Measurements from ENCODE around the gene SIVA1. TPM values are rescaled to one million over a fixed set of nuclear protein-coding genes. Genes with fewer than 3 reads are reported as not detected.
A peak's percentile ranks its signal among the peaks of the same experiment; 100 is the strongest.

The SIVA1 gene
- total and polyA plus RNA-seq, 9 donors: 2.4 to 385 (median 91.6) TPM

GRCh38 chr14:104734601-104734990 is 18.4 kb upstream of the SIVA1 start:
- Histone ChIP-seq H3K27ac (no peak overlapping the region), H3K4me3 (no peak overlapping the region), H3K36me3 (no peaks in the 10 kb centered on the region), H3K27me3 (no peaks in the 10 kb centered on the region), H3K9me3 (no peaks in the 10 kb centered on the region), H3K4me1 (ENCODE audit: insufficient read depth) (no peaks in the 10 kb centered on the region)
- DNase-seq: no peak
- TF ChIP-seq EP300 (IDR thresholded peaks at IDR 0.05) (no peak), CTCF (IDR thresholded peaks at IDR 0.05) (no peak), POLR2A (IDR thresholded peaks at IDR 0.05) (no peak)
- intact Hi-C loops (cut with DNase I): no loop called here
- WGBS, 3 donors: 82 to 87% (median 85%) methylated on average over 7 to 9 of the region's 9 CpGs

GRCh38 chr14:104734991-104735779 is 17.8 kb upstream of the SIVA1 start:
- Histone ChIP-seq H3K9me3 (no peaks in the 10 kb centered on the region), H3K27me3 (no peaks in the 10 kb centered on the region), H3K27ac (no peak overlapping the region), H3K4me3 (no peak overlapping the region), H3K36me3 (no peaks in the 10 kb centered on the region), H3K4me1 (ENCODE audit: insufficient read depth) (no peaks in the 10 kb centered on the region)
- DNase-seq: no peak
- TF ChIP-seq EP300 (IDR thresholded peaks at IDR 0.05): no peak
- TF ChIP-seq CTCF (IDR thresholded peaks at IDR 0.05): no peak
- TF ChIP-seq POLR2A (IDR thresholded peaks at IDR 0.05): no peak
- intact Hi-C loops (cut with DNase I): no loop called here
- 73 to 81% (median 75%) methylated on average over 26 to 31 of the region's 31 CpGs for WGBS, 3 donors

GRCh38 chr14:104735830-104736642 is 16.9 kb upstream of the SIVA1 start:
- Histone ChIP-seq H3K9me3 (no peaks in the 10 kb centered on the region), H3K36me3 (no peaks in the 10 kb centered on the region), H3K4me1 (ENCODE audit: insufficient read depth) (no peaks in the 10 kb centered on the region), H3K27ac (peak overlapping the region in 1 of 2 donors; percentile 46), H3K27me3 (no peaks in the 10 kb centered on the region), H3K4me3 (no peak overlapping the region)
- DNase-seq: peak in 3 of 5 donors; percentile 52 to 62 (median 62)
- TF ChIP-seq CTCF (IDR thresholded peaks at IDR 0.05) (no peak), EP300 (IDR thresholded peaks at IDR 0.05) (peak; percentile 85), POLR2A (IDR thresholded peaks at IDR 0.05) (no peak)
- WGBS, 3 donors: 61 to 74% (median 65%) methylated on average over 26 of the region's 26 CpGs
- intact Hi-C loops (cut with DNase I): no loop called here

- Histone ChIP-seq H3K36me3 (no peaks in the 10 kb centered on the region), H3K4me3 (no peak overlapping the region), H3K27ac (no peak overlapping the region), H3K4me1 (ENCODE audit: insufficient read depth) (no peaks in the 10 kb centered on the region), H3K9me3 (no peaks in the 10 kb centered on the region), H3K27me3 (no peaks in the 10 kb centered on the region)
- no peak for DNase-seq
- no peak for TF ChIP-seq EP300 (IDR thresholded peaks at IDR 0.05)
- no peak for TF ChIP-seq POLR2A (IDR thresholded peaks at IDR 0.05)
- TF ChIP-seq CTCF (IDR thresholded peaks at IDR 0.05): no peak
- 90% methylated on average over 18 of the region's 18 CpGs for WGBS, 3 donors
- intact Hi-C loops (cut with DNase I): no loop called here
Observed at GRCh38 chr14:104738375-104739019, 14.4 kb upstream of the SIVA1 start.
